GM21423 (cell line): Measurements from ENCODE around the gene TRIM67.
"Not testable (repeated sequence)": the region's sequence is repeated elsewhere in the genome, so short reads cannot be mapped to it uniquely, and the experiment has no call there.

Source experiments
- ATAC-seq: cut with Tn5 transposase; IDR thresholded peaks from one replicate; pipeline ENCODE4 v1.9.1; 2021; ENCODE audit warnings: mild to moderate bottlenecking, moderate library complexity; ENCODE audit not compliant: unreplicated experiment

TRIM67 gene

GRCh38 chr1:231161667-231162296, at the start of gene TRIM67:
TRIM67 (plus strand) TSS chr1:231162058; CDS start chr1:231162970, 912 bp downstream.
- no peak for ATAC-seq

GRCh38 chr1:231116738-231117137, 45.1 kb upstream of the TRIM67 start:
- ATAC-seq = no peak

GRCh38 chr1:231118704-231119453, 43.0 kb upstream of the TRIM67 start:
- ATAC-seq = no peak

GRCh38 chr1:231121533-231121932, 40.3 kb upstream of the TRIM67 start:
- no peak for ATAC-seq

- ATAC-seq = no peak
Observed at GRCh38 chr1:231122143-231122542, 39.7 kb upstream of the TRIM67 start.

GRCh38 chr1:231124746-231125145, 37.1 kb upstream of the TRIM67 start:
- ATAC-seq = no peak

- ATAC-seq = no peak
Observed at GRCh38 chr1:231125972-231126580, 35.8 kb upstream of the TRIM67 start.

GRCh38 chr1:231127106-231127505, 34.8 kb upstream of the TRIM67 start:
- ATAC-seq = not testable (repeated sequence)

GRCh38 chr1:231128471-231128870, 33.4 kb upstream of the TRIM67 start:
- not testable (repeated sequence) for ATAC-seq

GRCh38 chr1:231130544-231130943, 31.3 kb upstream of the TRIM67 start:
- no peak for ATAC-seq

GRCh38 chr1:231132591-231132990, 29.3 kb upstream of the TRIM67 start:
- not testable (repeated sequence) for ATAC-seq

- no peak for ATAC-seq
Observed at GRCh38 chr1:231134624-231135023, 27.2 kb upstream of the TRIM67 start.

- no peak for ATAC-seq
Observed at GRCh38 chr1:231138236-231138635, 23.6 kb upstream of the TRIM67 start.

GRCh38 chr1:231139125-231139649, 22.7 kb upstream of the TRIM67 start:
- ATAC-seq = no peak

- ATAC-seq = no peak
Observed at GRCh38 chr1:231139659-231140654, 21.9 kb upstream of the TRIM67 start.

- no peak for ATAC-seq
Observed at GRCh38 chr1:231144416-231145193, 17.3 kb upstream of the TRIM67 start.

GRCh38 chr1:231147896-231148295, 14.0 kb upstream of the TRIM67 start:
- no peak for ATAC-seq

GRCh38 chr1:231151811-231152210, 10.0 kb upstream of the TRIM67 start:
- no peak for ATAC-seq

GRCh38 chr1:231153726-231154125, 8.1 kb upstream of the TRIM67 start:
- no peak for ATAC-seq

GRCh38 chr1:231155808-231156207, 6.0 kb upstream of the TRIM67 start:
- ATAC-seq = no peak
